ENCODE results near the gene MYLK. TPM values are rescaled to one million over a fixed set of nuclear protein-coding genes. Genes with fewer than 3 reads are reported as not detected.

The MYLK gene
- polyA plus RNA-seq, 3 donors = 148 to 187 (median 154) TPM

GRCh38 chr3:123795471-123796251 is 88.5 kb downstream of the MYLK start:
- DNase-seq (ENCODE audit: low read depth in 3 of 3, low spot score in 2 of 3) = no peak

GRCh38 chr3:123793425-123793824 is 90.7 kb downstream of the MYLK start:
- no peak for DNase-seq (ENCODE audit: low read depth in 3 of 3, low spot score in 2 of 3)

- no peak for DNase-seq (ENCODE audit: low read depth in 3 of 3, low spot score in 2 of 3)
These were observed 91.5 kb downstream of the MYLK start for GRCh38 chr3:123792473-123793201.

GRCh38 chr3:123791898-123792297 is 92.2 kb downstream of the MYLK start:
- DNase-seq (ENCODE audit: low read depth in 3 of 3, low spot score in 2 of 3) = no peak

GRCh38 chr3:123791417-123791816 is 92.7 kb downstream of the MYLK start:
- DNase-seq (ENCODE audit: low read depth in 3 of 3, low spot score in 2 of 3) = no peak

GRCh38 chr3:123791073-123791370 is 93.1 kb downstream of the MYLK start:
- no peak for DNase-seq (ENCODE audit: low read depth in 3 of 3, low spot score in 2 of 3)

GRCh38 chr3:123790254-123791072 is 93.7 kb downstream of the MYLK start:
- DNase-seq (ENCODE audit: low read depth in 3 of 3, low spot score in 2 of 3) = no peak

GRCh38 chr3:123789760-123790159 is 94.4 kb downstream of the MYLK start:
- no peak for DNase-seq (ENCODE audit: low read depth in 3 of 3, low spot score in 2 of 3)

GRCh38 chr3:123789160-123789559 is 95.0 kb downstream of the MYLK start:
- DNase-seq (ENCODE audit: low read depth in 3 of 3, low spot score in 2 of 3) = no peak

- no peak for DNase-seq (ENCODE audit: low read depth in 3 of 3, low spot score in 2 of 3)
These were observed 95.4 kb downstream of the MYLK start for GRCh38 chr3:123788710-123789109.

- DNase-seq (ENCODE audit: low read depth in 3 of 3, low spot score in 2 of 3) = no peak
These were observed 97.0 kb downstream of the MYLK start for GRCh38 chr3:123787133-123787532.

- no peak for DNase-seq (ENCODE audit: low read depth in 3 of 3, low spot score in 2 of 3)
These were observed 98.5 kb downstream of the MYLK start for GRCh38 chr3:123785602-123786001.

- DNase-seq (ENCODE audit: low read depth in 3 of 3, low spot score in 2 of 3) = no peak
These were observed 100.3 kb downstream of the MYLK start for GRCh38 chr3:123783811-123784210.

- DNase-seq (ENCODE audit: low read depth in 3 of 3, low spot score in 2 of 3) = no peak
These were observed 101.0 kb downstream of the MYLK start for GRCh38 chr3:123783050-123783689.

GRCh38 chr3:123782488-123782887 is 101.6 kb downstream of the MYLK start:
- no peak for DNase-seq (ENCODE audit: low read depth in 3 of 3, low spot score in 2 of 3)

- DNase-seq (ENCODE audit: low read depth in 3 of 3, low spot score in 2 of 3) = no peak
These were observed 102.4 kb downstream of the MYLK start for GRCh38 chr3:123781571-123782275.

- DNase-seq (ENCODE audit: low read depth in 3 of 3, low spot score in 2 of 3) = no peak
These were observed 103.0 kb downstream of the MYLK start for GRCh38 chr3:123781138-123781537.

GRCh38 chr3:123780656-123781055 is 103.5 kb downstream of the MYLK start:
- DNase-seq (ENCODE audit: low read depth in 3 of 3, low spot score in 2 of 3) = no peak

GRCh38 chr3:123779655-123780231 is 104.4 kb downstream of the MYLK start:
- DNase-seq (ENCODE audit: low read depth in 3 of 3, low spot score in 2 of 3) = no peak

- DNase-seq (ENCODE audit: low read depth in 3 of 3, low spot score in 2 of 3) = no peak
These were observed 105.0 kb downstream of the MYLK start for GRCh38 chr3:123778991-123779622.

Measured in right renal cortex interstitium (tissue), 3 donors.